NOMO-1 treated with dmso at 0.1 percent for 144 hours (cell line): ENCODE results near the gene SLC25A21.
"Not testable (repeated sequence)": the region's sequence is repeated elsewhere in the genome, so short reads cannot be mapped to it uniquely, and the experiment has no call there.

Experiments
- DNase-seq: peaks from one replicate; lab custom pipeline; 2025; ENCODE audit not compliant: unreplicated experiment; lab: John Stamatoyannopoulos, UW

SLC25A21 gene

GRCh38 chr14:36896300-36896699 lies 276.1 kb downstream of the SLC25A21 start:
- not testable (repeated sequence) for DNase-seq

- no peak for DNase-seq
These were observed 288.4 kb downstream of the SLC25A21 start for GRCh38 chr14:36884049-36884448.

GRCh38 chr14:36880276-36880675 lies 292.1 kb downstream of the SLC25A21 start:
- no peak for DNase-seq

GRCh38 chr14:36879558-36879957 lies 292.8 kb downstream of the SLC25A21 start:
- DNase-seq = no peak

- no peak for DNase-seq
These were observed 297.8 kb downstream of the SLC25A21 start for GRCh38 chr14:36874396-36875138.

GRCh38 chr14:36870776-36871175 lies 301.6 kb downstream of the SLC25A21 start:
- no peak for DNase-seq

GRCh38 chr14:36869125-36869524 lies 303.3 kb downstream of the SLC25A21 start:
- no peak for DNase-seq

- no peak for DNase-seq
These were observed 305.5 kb downstream of the SLC25A21 start for GRCh38 chr14:36866867-36867266.

GRCh38 chr14:36863271-36863670 lies 309.1 kb downstream of the SLC25A21 start:
- no peak for DNase-seq

- DNase-seq = not testable (repeated sequence)
These were observed 310.2 kb downstream of the SLC25A21 start for GRCh38 chr14:36862237-36862636.

- DNase-seq = no peak
These were observed 311.6 kb downstream of the SLC25A21 start for GRCh38 chr14:36860831-36861230.

- DNase-seq = no peak
These were observed 313.3 kb downstream of the SLC25A21 start for GRCh38 chr14:36859119-36859518.

GRCh38 chr14:36857842-36858445 lies 314.5 kb downstream of the SLC25A21 start:
- no peak for DNase-seq

GRCh38 chr14:36857136-36857535 lies 315.3 kb downstream of the SLC25A21 start:
- DNase-seq = no peak

GRCh38 chr14:36856095-36856878 lies 316.1 kb downstream of the SLC25A21 start:
- DNase-seq = no peak

GRCh38 chr14:36855396-36855795 lies 317.0 kb downstream of the SLC25A21 start:
- DNase-seq = no peak

- no peak for DNase-seq
These were observed 319.3 kb downstream of the SLC25A21 start for GRCh38 chr14:36852981-36853691.

GRCh38 chr14:36848213-36848612 lies 324.2 kb downstream of the SLC25A21 start:
- DNase-seq = no peak

- no peak for DNase-seq
These were observed 325.0 kb downstream of the SLC25A21 start for GRCh38 chr14:36847366-36847765.

- no peak for DNase-seq
These were observed 326.9 kb downstream of the SLC25A21 start for GRCh38 chr14:36845356-36846012.
